Loucy (cell line): ENCODE measurements around the gene GNA12.

Source experiments
- EZH2phosphoT487 ChIP-seq: fragments of 200-600 bp; IDR thresholded peaks from 2 replicates; pipeline ENCODE4 v1.6.1; 2018; ENCODE audit warnings: antibody characterized with exemption, mild to moderate bottlenecking, moderate library complexity, borderline replicate concordance
- TF ChIP-seq, protein P1 (sequence below): fragments of 200-600 bp; sonication (generic); conservative IDR thresholded peaks from 2 replicates; pipeline ENCODE4 v1.5.1; 2014; ENCODE audit warnings: mild to moderate bottlenecking, antibody characterized with exemption, low read length

DNA sequence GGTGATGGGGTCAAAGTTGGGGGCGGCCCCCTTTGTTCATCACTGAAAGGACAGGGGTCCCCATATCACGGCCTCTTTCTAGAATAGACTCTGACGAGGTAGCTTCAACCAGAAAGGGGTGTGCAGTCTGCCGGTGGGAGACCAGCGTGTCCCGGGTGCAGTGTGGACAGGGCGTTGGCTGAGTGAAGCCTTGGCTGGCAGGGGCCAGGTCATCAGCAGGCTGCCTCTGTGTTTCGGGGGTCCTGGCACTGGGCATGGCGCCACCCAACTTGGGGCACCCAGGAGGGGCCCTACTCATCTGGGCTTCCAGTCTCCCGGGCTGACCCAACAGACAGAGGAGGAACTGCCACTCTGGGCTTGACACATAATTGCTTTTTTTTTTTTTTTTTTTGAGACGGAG, 159.6 kb downstream of the GNA12 start:
- TF ChIP-seq, protein P1, sequence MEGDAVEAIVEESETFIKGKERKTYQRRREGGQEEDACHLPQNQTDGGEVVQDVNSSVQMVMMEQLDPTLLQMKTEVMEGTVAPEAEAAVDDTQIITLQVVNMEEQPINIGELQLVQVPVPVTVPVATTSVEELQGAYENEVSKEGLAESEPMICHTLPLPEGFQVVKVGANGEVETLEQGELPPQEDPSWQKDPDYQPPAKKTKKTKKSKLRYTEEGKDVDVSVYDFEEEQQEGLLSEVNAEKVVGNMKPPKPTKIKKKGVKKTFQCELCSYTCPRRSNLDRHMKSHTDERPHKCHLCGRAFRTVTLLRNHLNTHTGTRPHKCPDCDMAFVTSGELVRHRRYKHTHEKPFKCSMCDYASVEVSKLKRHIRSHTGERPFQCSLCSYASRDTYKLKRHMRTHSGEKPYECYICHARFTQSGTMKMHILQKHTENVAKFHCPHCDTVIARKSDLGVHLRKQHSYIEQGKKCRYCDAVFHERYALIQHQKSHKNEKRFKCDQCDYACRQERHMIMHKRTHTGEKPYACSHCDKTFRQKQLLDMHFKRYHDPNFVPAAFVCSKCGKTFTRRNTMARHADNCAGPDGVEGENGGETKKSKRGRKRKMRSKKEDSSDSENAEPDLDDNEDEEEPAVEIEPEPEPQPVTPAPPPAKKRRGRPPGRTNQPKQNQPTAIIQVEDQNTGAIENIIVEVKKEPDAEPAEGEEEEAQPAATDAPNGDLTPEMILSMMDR = no peak
- no peak for TF ChIP-seq EZH2phosphoT487
